Activated CD4-positive, alpha-beta T cell treated with anti-CD3 and anti-CD28 coated beads for 36 hours (primary cell): ENCODE measurements around the gene CRAMP1. TPM values are rescaled to one million over a fixed set of nuclear protein-coding genes. Genes with fewer than 3 reads are reported as not detected.

ENCODE experiments used
- ATAC-seq: fragments of 200-7000 bp; cut with Tn5 transposase; one replicate; pipeline ENCODE4 v1.10.0; 2021; ENCODE audit warnings: mild to moderate bottlenecking, moderate library complexity
- CTCF ChIA-PET: fragments of 350-600 bp; sonication (Branson Sonifier 250); formaldehyde crosslinking; loops from one replicate; lab custom pipeline; 2021; ENCODE audit warnings: antibody characterized with exemption; lab: Charles Lee
- POLR2A ChIA-PET: fragments of 350-600 bp; sonication (Branson Sonifier 250); formaldehyde crosslinking; loops from one replicate; lab custom pipeline; 2021; ENCODE audit warnings: antibody characterized with exemption, inconsistent platforms; lab: Charles Lee
- DNase-seq: peaks from one replicate; pipeline ENCODE4 v3.0.0-alpha.2; 2020
- H3K27ac Mint-ChIP-seq: one replicate; pipeline ENCODE4 v1.8.0; 2021; ENCODE audit warnings: mixed read lengths
- H3K27me3 Mint-ChIP-seq: one replicate; pipeline ENCODE4 v1.8.0; 2021; ENCODE audit warnings: mixed read lengths
- H3K36me3 Mint-ChIP-seq: one replicate; pipeline ENCODE4 v1.8.0; 2021; ENCODE audit warnings: low read depth, mixed read lengths
- H3K4me1 Mint-ChIP-seq: one replicate; pipeline ENCODE4 v1.8.0; 2021; ENCODE audit warnings: mixed read lengths
- H3K4me3 Mint-ChIP-seq: one replicate; pipeline ENCODE4 v1.8.0; 2021; ENCODE audit warnings: mild to moderate bottlenecking, moderate library complexity, mixed read lengths
- H3K9me3 Mint-ChIP-seq: one replicate; pipeline ENCODE4 v1.8.0; 2021; ENCODE audit warnings: low read depth, mixed read lengths
- intact Hi-C, 2 experiments: fragments of 100-400 bp; cut with DNase I in 1 of 2; cut with micrococcal nuclease in 1 of 2; formaldehyde crosslinking; loops; one replicate each; pipeline versions ENCODE4 v1.14.2 to v1.15.1; 2022 to 2024; cut with DNase I, micrococcal nuclease
- total RNA-seq, 2 experiments: library from RNA; stranded (reverse); gene quantifications; one replicate each; pipeline ENCODE4 v1.2.3, GENCODE V29; 2021

CRAMP1 gene
- total RNA-seq, 2 experiments from 2014 or later = 14.1 to 15.0 TPM

DNA sequence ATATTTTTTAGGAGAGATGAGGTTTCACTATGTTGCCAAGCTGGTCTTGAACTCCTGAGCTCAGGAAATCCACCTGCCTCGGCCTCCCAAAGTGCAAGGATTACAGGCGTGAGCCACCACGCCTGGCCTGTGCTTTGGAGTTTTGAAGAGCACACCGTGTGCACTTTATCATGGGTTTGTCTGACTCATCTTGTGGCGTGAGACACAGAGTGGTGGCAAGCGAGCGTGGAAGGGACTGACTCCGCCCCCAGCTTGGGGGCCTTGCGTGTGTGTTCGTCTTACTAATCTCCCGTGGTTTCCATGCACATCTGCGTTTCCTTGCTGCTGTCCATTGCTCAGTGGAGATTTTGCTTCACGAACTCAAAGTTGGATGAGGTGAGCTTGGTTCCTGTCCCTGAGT, 22.9 kb downstream of the CRAMP1 start:
- peak; percentile 65 for ATAC-seq
- H3K36me3 Mint-ChIP-seq = peaks cover 39% of the 10 kb centered on the region
- intact Hi-C loops = no loop called here
- POLR2A ChIA-PET = no interaction called here
- H3K4me1 Mint-ChIP-seq = no peaks in the 10 kb centered on the region
- H3K4me3 Mint-ChIP-seq = no peak overlapping the region
- CTCF ChIA-PET = no interaction called here
- H3K9me3 Mint-ChIP-seq = no peaks in the 10 kb centered on the region
- H3K27ac Mint-ChIP-seq = no peak overlapping the region
- DNase-seq = peak; percentile 43
- no peaks in the 10 kb centered on the region for H3K27me3 Mint-ChIP-seq

DNA sequence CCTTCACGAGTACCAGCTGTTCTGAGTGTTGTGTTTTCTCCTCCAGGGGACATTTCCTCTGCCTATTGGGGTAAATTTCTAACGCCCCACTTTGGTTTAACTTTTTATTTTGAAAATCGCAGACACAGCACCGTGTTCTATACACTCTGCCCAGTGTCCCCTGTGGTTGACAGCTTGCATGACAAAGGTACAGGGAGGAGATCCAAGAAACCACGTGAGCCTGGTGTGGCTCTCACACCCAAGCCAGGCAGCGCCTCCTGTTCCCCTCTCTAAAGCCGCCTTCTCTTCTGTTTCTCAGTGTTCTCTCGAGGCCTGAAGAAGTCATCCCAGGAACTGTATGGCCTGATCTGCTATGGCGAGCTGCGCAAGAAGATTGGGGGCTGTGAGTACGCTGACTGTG, 25.4 kb downstream of the CRAMP1 start:
- CTCF ChIA-PET = no interaction called here
- Mint-ChIP-seq H3K4me1 (no peaks in the 10 kb centered on the region), H3K4me3 (no peak overlapping the region), H3K27ac (no peak overlapping the region), H3K9me3 (no peaks in the 10 kb centered on the region), H3K27me3 (no peaks in the 10 kb centered on the region), H3K36me3 (peaks cover 40% of the 10 kb centered on the region)
- DNase-seq = no peak
- POLR2A ChIA-PET = no interaction called here
- intact Hi-C loops = no loop called here
- no peak for ATAC-seq

- Mint-ChIP-seq H3K27me3 (no peaks in the 10 kb centered on the region), H3K4me1 (no peaks in the 10 kb centered on the region), H3K9me3 (no peaks in the 10 kb centered on the region), H3K27ac (no peak overlapping the region), H3K4me3 (no peak overlapping the region), H3K36me3 (peaks cover 35% of the 10 kb centered on the region)
- intact Hi-C loops = no loop called here
- POLR2A ChIA-PET = no interaction called here
- ATAC-seq (no peak), DNase-seq (no peak)
- CTCF ChIA-PET = no interaction called here
Measured at GRCh38 chr16:1638757-1639156, 26.6 kb downstream of the CRAMP1 start.

DNA sequence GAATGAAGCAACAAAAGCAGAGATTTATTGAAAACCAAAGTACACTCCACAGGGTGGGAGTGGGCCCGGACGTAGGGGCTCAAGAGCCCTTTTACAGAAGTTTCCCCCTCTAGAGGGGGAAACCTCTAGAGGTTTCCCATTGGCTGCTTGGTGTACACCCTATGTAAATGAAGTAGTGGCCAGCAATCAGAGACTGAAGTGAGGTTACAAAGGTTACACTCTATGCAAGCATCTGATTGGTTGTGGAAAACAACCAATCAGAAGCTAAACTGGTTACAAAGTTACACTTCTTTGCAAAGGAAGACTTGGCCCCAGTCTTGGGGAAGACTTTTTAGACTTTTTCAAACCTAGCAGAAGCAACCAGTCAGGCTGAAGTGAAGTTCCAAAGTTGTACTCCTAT, 27.1 kb downstream of the CRAMP1 start:
- H3K27ac Mint-ChIP-seq = no peak overlapping the region

GRCh38 chr16:1639860-1640259, 27.7 kb downstream of the CRAMP1 start:
- POLR2A ChIA-PET = no interaction called here
- peaks cover 3% of the 10 kb centered on the region for H3K4me1 Mint-ChIP-seq
- CTCF ChIA-PET = no interaction called here

More for the DNA sequence above, 27.1 kb downstream of the CRAMP1 start:
- ChIA-PET CTCF (no interaction called here), POLR2A (no interaction called here)
- Mint-ChIP-seq H3K9me3 (no peaks in the 10 kb centered on the region), H3K36me3 (peaks cover 37% of the 10 kb centered on the region), H3K4me3 (no peak overlapping the region), H3K27me3 (no peaks in the 10 kb centered on the region), H3K4me1 (peaks cover under 1% of the 10 kb centered on the region)
- intact Hi-C loops = no loop called here
- ATAC-seq (no peak), DNase-seq (no peak)

DNA sequence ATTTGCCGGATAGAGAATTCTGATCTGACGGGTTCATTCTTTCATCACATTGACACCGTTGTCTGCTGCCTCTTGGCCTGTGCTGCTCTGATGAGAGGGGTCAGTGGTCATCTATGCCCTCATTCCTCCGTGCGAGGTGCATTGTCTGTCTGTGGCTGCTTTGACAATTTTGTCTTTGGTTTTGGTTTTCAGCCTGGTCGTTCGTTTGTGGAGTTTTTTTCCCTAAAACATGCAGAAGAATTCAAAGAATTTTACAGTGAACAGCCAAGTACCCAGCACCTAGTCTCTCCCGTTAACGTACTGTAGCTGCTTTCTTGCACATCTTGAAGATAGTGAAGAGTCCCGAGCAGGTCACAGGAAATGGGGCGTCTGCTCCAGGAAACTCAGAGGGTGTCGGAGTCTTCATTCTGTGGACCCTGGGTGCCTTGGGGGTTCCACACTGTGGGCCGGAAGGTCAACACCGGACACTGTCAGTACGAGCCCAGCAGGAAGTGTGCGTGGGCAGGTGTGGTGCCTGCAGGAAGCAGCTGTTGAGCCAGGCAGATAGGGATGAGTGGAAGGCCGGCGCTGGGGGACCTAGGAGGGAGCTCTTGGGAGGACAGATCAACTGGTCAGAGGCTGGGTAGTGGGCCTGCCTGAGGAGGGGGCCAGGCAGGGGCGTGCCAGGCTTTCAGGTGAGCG, 28.2 kb downstream of the CRAMP1 start:
- no peaks in the 10 kb centered on the region for H3K9me3 Mint-ChIP-seq
- H3K27ac Mint-ChIP-seq = no peak overlapping the region
- H3K27me3 Mint-ChIP-seq = no peaks in the 10 kb centered on the region
- ChIA-PET CTCF (interaction anchor here (0.7 kb wide), 1 partner anchor 40 kb away, joined by 3 read pairs; no protein-coding TSS in a partner anchor), POLR2A (no interaction called here)
- ATAC-seq (no peak), DNase-seq (no peak)
- H3K4me1 Mint-ChIP-seq = peaks cover 7% of the 10 kb centered on the region
- H3K36me3 Mint-ChIP-seq = peaks cover 34% of the 10 kb centered on the region
- no peak overlapping the region for H3K4me3 Mint-ChIP-seq
- intact Hi-C loops = no loop called here

More at GRCh38 chr16:1639860-1640259, 27.7 kb downstream of the CRAMP1 start:
- peaks cover 36% of the 10 kb centered on the region for H3K36me3 Mint-ChIP-seq
- H3K4me3 Mint-ChIP-seq = no peak overlapping the region
- no peak for ATAC-seq
- no peaks in the 10 kb centered on the region for H3K9me3 Mint-ChIP-seq
- no peak overlapping the region for H3K27ac Mint-ChIP-seq
- DNase-seq = no peak
- intact Hi-C loops = no loop called here
- H3K27me3 Mint-ChIP-seq = no peaks in the 10 kb centered on the region

- H3K9me3 Mint-ChIP-seq = no peaks in the 10 kb centered on the region
- H3K36me3 Mint-ChIP-seq = peaks cover 38% of the 10 kb centered on the region
- intact Hi-C loops = no loop called here
- no peak overlapping the region for H3K4me3 Mint-ChIP-seq
- ATAC-seq (no peak), DNase-seq (no peak)
- no peak overlapping the region for H3K27ac Mint-ChIP-seq
- POLR2A ChIA-PET = no interaction called here
- peaks cover 16% of the 10 kb centered on the region for H3K4me1 Mint-ChIP-seq
- H3K27me3 Mint-ChIP-seq = no peaks in the 10 kb centered on the region
- CTCF ChIA-PET = interaction anchor here (0.7 kb wide), 1 partner anchor 41 kb away, joined by 3 read pairs; no protein-coding TSS in a partner anchor
Measured at GRCh38 chr16:1641261-1641660, 29.1 kb downstream of the CRAMP1 start.

GRCh38 chr16:1642148-1642547, 30.0 kb downstream of the CRAMP1 start:
- H3K4me3 Mint-ChIP-seq = no peak overlapping the region
- peaks cover 38% of the 10 kb centered on the region for H3K36me3 Mint-ChIP-seq
- CTCF ChIA-PET = no interaction called here
- no peaks in the 10 kb centered on the region for H3K27me3 Mint-ChIP-seq
- no peaks in the 10 kb centered on the region for H3K9me3 Mint-ChIP-seq
- H3K4me1 Mint-ChIP-seq = peaks cover 23% of the 10 kb centered on the region
- DNase-seq (no peak), ATAC-seq (no peak)
- no peak overlapping the region for H3K27ac Mint-ChIP-seq
- intact Hi-C loops = no loop called here
- POLR2A ChIA-PET = no interaction called here

DNA sequence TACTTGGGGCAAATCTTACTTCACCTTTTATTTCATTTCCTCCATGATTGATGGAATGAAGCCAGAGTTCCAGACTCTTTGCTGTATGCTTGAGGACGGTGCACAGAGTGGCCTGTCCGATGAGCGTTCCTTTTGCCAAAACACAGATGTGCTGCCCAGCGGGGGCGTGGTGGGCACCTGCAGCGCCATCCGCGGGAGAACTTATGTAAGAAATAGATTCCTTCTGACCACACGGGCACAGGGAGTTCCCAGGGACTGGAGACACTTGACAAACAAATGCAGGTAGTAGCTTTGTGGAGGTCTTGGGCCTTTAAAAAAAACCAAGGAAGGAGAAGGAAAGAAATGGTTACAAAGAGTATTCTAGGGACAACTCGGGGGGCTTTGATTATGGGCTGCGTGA, 30.6 kb downstream of the CRAMP1 start:
- POLR2A ChIA-PET = no interaction called here
- intact Hi-C loops = no loop called here
- peaks cover 24% of the 10 kb centered on the region for H3K4me1 Mint-ChIP-seq
- peaks cover 40% of the 10 kb centered on the region for H3K36me3 Mint-ChIP-seq
- no peaks in the 10 kb centered on the region for H3K9me3 Mint-ChIP-seq
- no peak for DNase-seq
- no peaks in the 10 kb centered on the region for H3K27me3 Mint-ChIP-seq
- H3K27ac Mint-ChIP-seq = no peak overlapping the region
- CTCF ChIA-PET = no interaction called here
- ATAC-seq = no peak
- no peak overlapping the region for H3K4me3 Mint-ChIP-seq

- no peaks in the 10 kb centered on the region for H3K27me3 Mint-ChIP-seq
- ChIA-PET POLR2A (no interaction called here), CTCF (no interaction called here)
- no peak overlapping the region for H3K27ac Mint-ChIP-seq
- H3K36me3 Mint-ChIP-seq = peaks cover 36% of the 10 kb centered on the region
- no peaks in the 10 kb centered on the region for H3K9me3 Mint-ChIP-seq
- H3K4me1 Mint-ChIP-seq = peaks cover 27% of the 10 kb centered on the region
- intact Hi-C loops = no loop called here
- DNase-seq = no peak
- ATAC-seq = no peak
- H3K4me3 Mint-ChIP-seq = no peak overlapping the region
Measured at GRCh38 chr16:1643521-1643920, 31.4 kb downstream of the CRAMP1 start.

DNA sequence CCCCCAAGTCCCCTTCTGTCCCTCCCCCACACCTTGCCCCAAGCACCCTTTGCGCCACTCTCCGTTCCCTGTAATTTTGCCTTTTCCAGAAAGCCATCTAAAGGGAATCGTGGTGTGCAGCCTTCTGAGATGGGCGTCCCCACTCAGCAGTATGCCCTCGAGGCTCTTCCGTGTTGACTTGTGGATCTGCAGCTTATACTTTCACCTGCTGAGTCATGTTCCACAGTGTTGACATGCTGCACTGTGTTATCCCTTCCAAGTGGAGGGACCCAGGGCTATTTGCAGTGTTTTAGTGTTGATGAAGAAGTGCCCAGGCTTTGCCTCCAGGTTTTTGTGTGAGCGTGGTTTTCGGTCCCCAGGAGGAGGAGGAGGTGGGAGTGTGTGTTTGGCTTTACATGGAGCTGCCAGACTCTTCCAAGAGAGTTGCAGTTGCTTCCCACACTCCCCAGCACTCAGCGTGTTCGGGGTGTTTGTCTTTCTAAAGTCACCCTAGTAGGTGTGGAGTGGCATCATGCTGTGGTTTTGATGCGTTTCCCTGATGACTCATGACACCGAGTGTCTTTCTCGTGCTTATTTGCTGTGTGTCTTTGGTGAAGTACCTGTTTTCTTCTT, 33.9 kb downstream of the CRAMP1 start:
- Mint-ChIP-seq H3K4me1 (peaks cover 27% of the 10 kb centered on the region), H3K27ac (peak overlapping the region; percentile 65), H3K27me3 (no peaks in the 10 kb centered on the region), H3K9me3 (no peaks in the 10 kb centered on the region), H3K4me3 (no peak overlapping the region), H3K36me3 (peaks cover 29% of the 10 kb centered on the region)
- DNase-seq (peak; percentile 61), ATAC-seq (peak; percentile 87)
- intact Hi-C loops = loop anchor here (1.0 to 5.0 kb wide), 2 partner anchors 32 to 34 kb away; partner anchors contain the start of genes CRAMP1 (in 1 of the 2), IFT140 (in 1 of the 2) and JPT2 (in 1 of the 2)
- ChIA-PET POLR2A (no interaction called here), CTCF (no interaction called here)

- intact Hi-C loops = loop anchor here in 1 of 2 experiments (5.0 kb wide), 1 partner anchor 36 kb away; the partner anchor contains the start of genes CRAMP1 and IFT140
- H3K9me3 Mint-ChIP-seq = no peaks in the 10 kb centered on the region
- POLR2A ChIA-PET = no interaction called here
- no peak overlapping the region for H3K27ac Mint-ChIP-seq
- DNase-seq = no peak
- peaks cover 31% of the 10 kb centered on the region for H3K36me3 Mint-ChIP-seq
- H3K4me3 Mint-ChIP-seq = no peak overlapping the region
- CTCF ChIA-PET = interaction anchor here (1.9 kb wide), 1 partner anchor 31 kb away, joined by 4 read pairs; the partner anchor contains the start of gene JPT2
- no peak for ATAC-seq
- peaks cover 27% of the 10 kb centered on the region for H3K4me1 Mint-ChIP-seq
- H3K27me3 Mint-ChIP-seq = no peaks in the 10 kb centered on the region
Measured at GRCh38 chr16:1647856-1648255, 35.7 kb downstream of the CRAMP1 start.
